Sigmoid colon (tissue), 4 donors: ENCODE data around the gene GIGYF2.

Experiments used
- POLR2A ChIP-seq, 2 donors: fragments of 450-650 bp; IDR thresholded peaks; one replicate each; pipeline ENCODE4 v1.6.1; 2016; ENCODE audit warnings: antibody characterized with exemption in 2 of 2, mild to moderate bottlenecking in 2 of 2, moderate library complexity in 2 of 2
- POLR2AphosphoS5 ChIP-seq, 4 donors: sonication (generic); formaldehyde crosslinking; IDR thresholded peaks; one replicate each; pipeline ENCODE4 v1.6.1; 2017; ENCODE audit warnings: antibody characterized with exemption in 4 of 4
- TF ChIP-seq, protein P1 (sequence below), 4 experiments: fragments of 450-650 bp in 3 of 4; fragments of 200-600 bp in 1 of 4; IDR thresholded peaks; one replicate each; pipeline ENCODE4 v1.5.1; 2016 to 2019; ENCODE audit warnings: antibody characterized with exemption in 4 of 4, mild to moderate bottlenecking in 3 of 4, moderate library complexity in 2 of 4

DNA sequence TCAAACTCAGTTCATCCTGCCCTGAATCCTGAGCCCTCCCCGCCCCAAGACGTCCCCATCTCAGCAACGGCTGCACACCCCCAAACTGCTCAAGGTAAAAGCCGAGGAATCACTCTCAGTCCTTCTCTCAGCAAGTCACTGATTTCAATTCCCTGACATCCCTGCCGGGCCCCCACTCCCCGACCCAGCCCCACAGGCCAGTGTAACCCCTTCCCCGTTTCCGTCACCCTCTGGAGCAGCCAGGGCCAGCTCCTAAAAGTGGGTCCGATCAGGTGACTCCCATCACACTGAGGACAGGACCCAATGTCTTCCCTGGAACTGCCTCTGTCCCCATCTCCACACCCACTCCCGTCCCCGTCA lies 193.4 kb downstream of the GIGYF2 start:
- TF ChIP-seq, protein P1, sequence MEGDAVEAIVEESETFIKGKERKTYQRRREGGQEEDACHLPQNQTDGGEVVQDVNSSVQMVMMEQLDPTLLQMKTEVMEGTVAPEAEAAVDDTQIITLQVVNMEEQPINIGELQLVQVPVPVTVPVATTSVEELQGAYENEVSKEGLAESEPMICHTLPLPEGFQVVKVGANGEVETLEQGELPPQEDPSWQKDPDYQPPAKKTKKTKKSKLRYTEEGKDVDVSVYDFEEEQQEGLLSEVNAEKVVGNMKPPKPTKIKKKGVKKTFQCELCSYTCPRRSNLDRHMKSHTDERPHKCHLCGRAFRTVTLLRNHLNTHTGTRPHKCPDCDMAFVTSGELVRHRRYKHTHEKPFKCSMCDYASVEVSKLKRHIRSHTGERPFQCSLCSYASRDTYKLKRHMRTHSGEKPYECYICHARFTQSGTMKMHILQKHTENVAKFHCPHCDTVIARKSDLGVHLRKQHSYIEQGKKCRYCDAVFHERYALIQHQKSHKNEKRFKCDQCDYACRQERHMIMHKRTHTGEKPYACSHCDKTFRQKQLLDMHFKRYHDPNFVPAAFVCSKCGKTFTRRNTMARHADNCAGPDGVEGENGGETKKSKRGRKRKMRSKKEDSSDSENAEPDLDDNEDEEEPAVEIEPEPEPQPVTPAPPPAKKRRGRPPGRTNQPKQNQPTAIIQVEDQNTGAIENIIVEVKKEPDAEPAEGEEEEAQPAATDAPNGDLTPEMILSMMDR (IDR thresholded peaks at IDR 0.05): no peak
- TF ChIP-seq POLR2AphosphoS5 (IDR thresholded peaks at IDR 0.05) (no peak), POLR2A (IDR thresholded peaks at IDR 0.05) (no peak)
